ENCODE results near the gene MYOM1. TPM values are rescaled to one million over a fixed set of nuclear protein-coding genes. Genes with fewer than 3 reads are reported as not detected.
A peak's percentile ranks its signal among the peaks of the same experiment; 100 is the strongest.

MYOM1 gene
- total RNA-seq, 1 experiment from 2014 or later = 0.07 TPM

DNA sequence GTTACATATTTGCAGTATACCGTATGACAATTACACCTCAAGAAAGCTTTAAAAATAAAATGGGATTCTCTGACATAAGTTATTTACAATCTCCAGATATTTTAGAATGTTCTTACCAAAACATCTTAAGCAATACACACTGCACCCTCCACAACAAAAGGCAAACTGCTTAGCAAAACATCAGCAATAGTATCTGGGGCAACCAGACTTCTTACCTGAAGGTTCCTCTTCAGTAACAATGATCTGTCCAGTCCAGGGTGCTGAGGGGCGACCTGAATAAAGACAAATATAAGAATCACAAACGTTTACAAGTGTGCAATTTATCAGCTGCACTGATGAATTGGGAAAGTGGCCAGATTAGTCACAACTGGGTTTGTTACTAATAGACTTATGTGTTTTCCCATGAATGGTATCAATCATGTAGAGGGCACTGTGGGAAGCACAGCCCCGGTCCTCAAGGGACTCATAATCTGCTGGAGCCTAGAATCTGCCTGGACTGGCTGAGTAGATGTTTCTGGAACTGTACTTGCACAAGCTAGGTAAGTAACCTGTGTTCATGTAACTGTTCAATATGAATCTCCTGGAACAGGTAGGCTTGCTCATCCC lies 70.7 kb downstream of the MYOM1 start:
- Histone ChIP-seq H3F3A (ENCODE audit: low read length, unreplicated experiment) (no peaks in the 10 kb centered on the region), H2AFZ (ENCODE audit: low read length) (no peak overlapping the region), H3K9me2 (replicated peaks; ENCODE audit: low read length) (no peaks in the 10 kb centered on the region), H3K36me3 (ENCODE audit: low read depth, low read length) (no peaks in the 10 kb centered on the region), H3K27me3 (ENCODE audit: low read length) (no peaks in the 10 kb centered on the region), H3K4me2 (ENCODE audit: low read length) (no peak overlapping the region), H3K27ac (ENCODE audit: low read length) (no peak overlapping the region), H3K9me3 (ENCODE audit: low read length) (no peaks in the 10 kb centered on the region), H3K4me1 (ENCODE audit: insufficient read depth, low read length) (no peaks in the 10 kb centered on the region), H3K9ac (ENCODE audit: low read length) (no peak overlapping the region), H3K4me3 (ENCODE audit: low read length) (no peak overlapping the region), H3K79me2 (ENCODE audit: low read length) (no peaks in the 10 kb centered on the region), H4K20me1 (ENCODE audit: low read length) (no peaks in the 10 kb centered on the region)
- peak; percentile 77 for ATAC-seq
- no TSS peak for BruUV-seq (replicated peaks)
- DNase-seq = peak; percentile 57
- intact Hi-C loops (cut with micrococcal nuclease) = no loop called here
- TF ChIP-seq EZH2phosphoT487 (IDR thresholded peaks at IDR 0.05; ENCODE audit: borderline replicate concordance, low read length) = no peak
- no peak for TF ChIP-seq CTCF (conservative IDR thresholded peaks at IDR 0.05; ENCODE audit: low read depth, low read length)
- TF ChIP-seq EZH2 (IDR thresholded peaks at IDR 0.05; ENCODE audit: low read length, unreplicated experiment) = no peak
- CTCF ChIA-PET = no interaction called here
- POLR2A ChIA-PET (ENCODE audit: unreplicated experiment) = no interaction called here

DNA sequence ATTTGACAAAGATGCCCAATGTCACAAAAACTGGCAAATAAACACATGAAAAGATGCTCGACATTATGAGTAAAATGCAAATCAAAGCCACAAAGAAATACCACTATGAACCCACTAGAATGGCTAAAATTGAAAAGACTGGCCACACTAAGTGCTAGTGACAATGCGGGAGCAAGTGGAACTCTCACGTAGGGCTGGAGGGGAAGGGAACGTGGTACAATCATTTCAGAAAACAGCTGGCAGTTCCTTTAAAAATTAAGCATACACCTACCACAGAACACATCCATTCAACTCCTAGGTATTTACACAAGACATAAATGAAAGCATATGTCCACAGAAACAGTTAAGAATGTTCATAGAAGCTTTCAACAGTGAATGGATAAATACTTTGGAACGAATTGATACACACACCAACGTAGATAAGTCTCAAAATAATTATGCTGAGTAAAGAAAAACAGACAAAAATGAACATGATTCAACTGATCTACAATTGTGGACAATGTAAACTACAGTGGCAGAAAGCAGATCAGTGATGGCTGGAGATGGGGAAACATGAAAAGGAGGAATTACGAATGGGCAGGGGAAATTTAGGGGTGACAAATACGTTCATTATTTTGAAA lies 71.7 kb downstream of the MYOM1 start:
- Histone ChIP-seq H3K9me3 (ENCODE audit: low read length) (no peaks in the 10 kb centered on the region), H3K9ac (ENCODE audit: low read length) (no peak overlapping the region), H3K79me2 (ENCODE audit: low read length) (no peaks in the 10 kb centered on the region), H3K36me3 (ENCODE audit: low read depth, low read length) (no peaks in the 10 kb centered on the region), H3K27ac (ENCODE audit: low read length) (no peak overlapping the region), H3K4me1 (ENCODE audit: insufficient read depth, low read length) (no peaks in the 10 kb centered on the region), H3K4me3 (ENCODE audit: low read length) (no peak overlapping the region), H3F3A (ENCODE audit: low read length, unreplicated experiment) (no peaks in the 10 kb centered on the region), H3K9me2 (replicated peaks; ENCODE audit: low read length) (no peaks in the 10 kb centered on the region), H3K4me2 (ENCODE audit: low read length) (no peak overlapping the region), H2AFZ (ENCODE audit: low read length) (no peak overlapping the region), H3K27me3 (ENCODE audit: low read length) (no peaks in the 10 kb centered on the region), H4K20me1 (ENCODE audit: low read length) (no peaks in the 10 kb centered on the region)
- no TSS peak for BruUV-seq (replicated peaks)
- intact Hi-C loops (cut with micrococcal nuclease) = no loop called here
- ChIA-PET CTCF (interaction anchor here (0.7 kb wide), 1 partner anchor 39 kb away, joined by 11 read pairs; no protein-coding TSS in a partner anchor), POLR2A (ENCODE audit: unreplicated experiment) (no interaction called here)
- DNase-seq = no peak
- TF ChIP-seq CTCF (conservative IDR thresholded peaks at IDR 0.05; ENCODE audit: low read depth, low read length) (no peak), EZH2 (IDR thresholded peaks at IDR 0.05; ENCODE audit: low read length, unreplicated experiment) (no peak), EZH2phosphoT487 (IDR thresholded peaks at IDR 0.05; ENCODE audit: borderline replicate concordance, low read length) (no peak)
- no peak for ATAC-seq

DNA sequence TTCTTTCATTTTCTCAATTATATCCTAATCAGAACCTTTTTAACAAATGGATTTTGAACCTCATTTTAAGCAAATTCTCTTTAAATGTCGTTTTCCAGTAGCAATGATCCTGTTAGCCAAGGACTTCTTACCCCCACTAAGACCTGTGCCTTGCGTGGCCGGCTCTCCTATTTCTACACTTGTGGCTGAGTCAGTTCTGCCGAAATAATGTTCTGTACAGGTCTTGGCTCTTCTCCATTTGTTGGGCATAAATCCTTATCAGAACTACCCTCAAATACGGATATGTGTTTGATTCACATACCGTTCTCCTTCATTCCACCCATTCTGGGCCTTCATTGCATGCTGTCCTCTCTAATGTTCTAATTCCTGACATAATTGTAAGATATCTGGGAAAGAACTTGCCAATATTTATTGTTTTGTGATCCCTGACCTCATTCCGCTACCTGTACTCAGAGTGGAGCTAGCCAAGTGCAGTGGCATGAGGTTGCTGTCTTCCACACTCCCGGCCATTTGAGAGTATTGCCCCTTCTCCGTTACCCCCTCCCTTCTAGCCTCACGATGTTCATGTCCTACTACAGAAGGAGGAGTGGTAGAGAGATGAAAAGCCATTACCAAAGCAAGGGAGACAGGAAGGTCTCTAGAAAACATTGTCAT lies 78.7 kb downstream of the MYOM1 start:
- H3F3A ChIP-seq (ENCODE audit: low read length, unreplicated experiment) = no peaks in the 10 kb centered on the region
- BruUV-seq (replicated peaks) = no TSS peak
- H2AFZ ChIP-seq (ENCODE audit: low read length) = no peak overlapping the region
- intact Hi-C loops (cut with micrococcal nuclease) = no loop called here
- ATAC-seq (no peak), DNase-seq (no peak)
- H3K27me3 ChIP-seq (ENCODE audit: low read length) = no peaks in the 10 kb centered on the region
- no peak overlapping the region for H3K9ac ChIP-seq (ENCODE audit: low read length)
- H3K79me2 ChIP-seq (ENCODE audit: low read length) = no peaks in the 10 kb centered on the region
- no peaks in the 10 kb centered on the region for H3K36me3 ChIP-seq (ENCODE audit: low read depth, low read length)
- H3K4me2 ChIP-seq (ENCODE audit: low read length) = no peak overlapping the region
- ChIA-PET CTCF (no interaction called here), POLR2A (ENCODE audit: unreplicated experiment) (no interaction called here)
- no peak overlapping the region for H3K4me3 ChIP-seq (ENCODE audit: low read length)
- peaks cover 3% of the 10 kb centered on the region; the same call in 1 of the 2 replicates for H3K9me3 ChIP-seq (ENCODE audit: low read length)
- H3K27ac ChIP-seq (ENCODE audit: low read length) = no peak overlapping the region
- TF ChIP-seq EZH2phosphoT487 (IDR thresholded peaks at IDR 0.05; ENCODE audit: borderline replicate concordance, low read length) (no peak), CTCF (conservative IDR thresholded peaks at IDR 0.05; ENCODE audit: low read depth, low read length) (no peak)
- H3K4me1 ChIP-seq (ENCODE audit: insufficient read depth, low read length) = no peaks in the 10 kb centered on the region
- H4K20me1 ChIP-seq (ENCODE audit: low read length) = no peaks in the 10 kb centered on the region
- H3K9me2 ChIP-seq (replicated peaks; ENCODE audit: low read length) = no peaks in the 10 kb centered on the region
